K562 (cell line): ENCODE data around the gene CD38. TPM values are rescaled to one million over a fixed set of nuclear protein-coding genes. Genes with fewer than 3 reads are reported as not detected.

Experiments used
- ATAC-seq: fragments of 200-7000 bp; cut with Tn5 transposase; 3 replicates; pipeline ENCODE4 v1.9.1; 2020; ENCODE audit warnings: moderate library complexity
- BruUV-seq: library from RNA; stranded (reverse); fragments of 400-500 nt; replicated peaks from 2 replicates; lab custom pipeline; 2021; lab: Mats Ljungman, UMichigan
- CTCF ChIA-PET: fragments of 300-600 bp; formaldehyde crosslinking; extraction: SDS; loops from one replicate; lab custom pipeline; 2021; ENCODE audit warnings: low intra/inter-chr PET ratio; lab: Yijun Ruan, JAX
- POLR2A ChIA-PET: fragments of 300-600, 350-650 bp; sonication (Branson Sonifier 250); formaldehyde crosslinking; extraction: SDS; loops from one replicate; lab custom pipeline; 2021; ENCODE audit warnings: antibody characterized with exemption, inconsistent platforms; lab: Yijun Ruan, JAX
- DNase-seq, 4 experiments: peaks; one replicate each; pipeline versions ENCODE4 v3.0.0 to v3.0.0-alpha.2; 2011 to 2018; ENCODE audit warnings: low spot score in 3 of 4, mixed read lengths in 3 of 4; ENCODE audit errors: extremely low read depth in 1 of 4
- FAIRE-seq: peaks from 2 replicates; lab custom pipeline; 2011; peaks lifted over from hg19 to GRCh38; lab: Jason Lieb, UNC
- H2AFZ ChIP-seq: 2 replicates; pipeline ENCODE4 v1.6.0; 2011; ENCODE audit warnings: low read depth, low read length, control low read depth, inconsistent platforms
- H3K27ac ChIP-seq: fragments of 200-600 bp; 3 replicates; pipeline ENCODE4 v1.8.0; 2011; ENCODE audit warnings: low read depth, mild to moderate bottlenecking, control low read depth, inconsistent platforms, low read length, moderate library complexity, mixed read lengths; ENCODE audit errors: extremely low read depth
- H3K27me3 ChIP-seq, 2 experiments: fragments of 300-600 bp in 1 of 2; 2 replicates in 1 of 2; 3 replicates in 1 of 2; pipeline versions ENCODE4 v1.6.0 to v1.8.0; 2011; ENCODE audit warnings: inconsistent platforms in 2 of 2, low read length in 2 of 2, mild to moderate bottlenecking in 1 of 2, mixed read lengths in 1 of 2, moderate library complexity in 1 of 2; ENCODE audit not compliant: control insufficient read depth in 2 of 2, insufficient read depth in 2 of 2
- H3K36me3 ChIP-seq: fragments of 300-600 bp; 3 replicates; pipeline ENCODE4 v1.8.0; 2011; ENCODE audit warnings: mild to moderate bottlenecking, low read length, inconsistent platforms; ENCODE audit not compliant: control insufficient read depth, insufficient read depth
- H3K4me1 ChIP-seq, 2 experiments: fragments of 200-600 bp in 1 of 2; replicated peaks in 1 of 2; 2 replicates in 1 of 2; 3 replicates in 1 of 2; pipeline versions ENCODE4 v1.5.1 to v1.8.0; 2011; ENCODE audit warnings: inconsistent platforms in 2 of 2, low read length in 2 of 2, mild to moderate bottlenecking in 1 of 2, mixed read lengths in 1 of 2, moderate library complexity in 1 of 2; ENCODE audit not compliant: control insufficient read depth in 2 of 2, insufficient read depth in 2 of 2
- H3K4me2 ChIP-seq: 2 replicates; pipeline ENCODE4 v1.6.1; 2011; ENCODE audit warnings: low read length, control low read depth, inconsistent platforms, mixed read lengths; ENCODE audit not compliant: insufficient read depth
- H3K4me3 ChIP-seq: fragments of 200-600 bp; sonication (generic), shearing (Covaris generic); 2 replicates; pipeline ENCODE4 v1.5.1; 2016; ENCODE audit warnings: control low read depth, inconsistent platforms
- H3K79me2 ChIP-seq: fragments of 200-600 bp; 3 replicates; pipeline ENCODE4 v1.8.0; 2011; ENCODE audit warnings: low read length, inconsistent platforms; ENCODE audit not compliant: control insufficient read depth, insufficient read depth
- H3K9ac ChIP-seq, 2 experiments: 2 replicates each; pipeline versions ENCODE4 v1.6.0 to v1.6.1; 2011; ENCODE audit warnings: low read depth in 2 of 2, low read length in 2 of 2, control low read depth in 1 of 2, inconsistent platforms in 1 of 2, mild to moderate bottlenecking in 1 of 2, mixed read lengths in 1 of 2; ENCODE audit not compliant: insufficient read depth in 1 of 2
- H3K9me1 ChIP-seq: one replicate; pipeline ENCODE4 v1.6.0; 2011; ENCODE audit warnings: inconsistent platforms, mild to moderate bottlenecking, low read length, moderate library complexity; ENCODE audit not compliant: control insufficient read depth, insufficient read depth
- H3K9me3 ChIP-seq: replicated peaks from 2 replicates; pipeline ENCODE4 v1.5.1; 2011; ENCODE audit warnings: low read depth, low read length, inconsistent platforms; ENCODE audit not compliant: control insufficient read depth, insufficient read depth
- H4K20me1 ChIP-seq: replicated peaks from 2 replicates; pipeline ENCODE4 v1.6.1; 2011; ENCODE audit warnings: low read length, inconsistent platforms, mixed read lengths; ENCODE audit not compliant: control insufficient read depth, insufficient read depth
- ADNP ChIP-seq: fragments of 200-800 bp; sonication (Bioruptor generic); IDR thresholded peaks from 2 replicates; pipeline ENCODE4 v1.6.1; 2016; ENCODE audit warnings: missing genetic modification characterization, missing compliant biosample characterization
- DPF2 ChIP-seq: fragments of 450-650 bp; IDR thresholded peaks from 2 replicates; pipeline ENCODE4 v1.6.1; 2016
- EP300 ChIP-seq: IDR thresholded peaks from 2 replicates; pipeline ENCODE4 v1.6.1; 2012; ENCODE audit warnings: low read length, improper control_type of control experiment
- HNRNPLL ChIP-seq: fragments of 200-400 bp; formaldehyde crosslinking; IDR thresholded peaks from 2 replicates; pipeline ENCODE4 v1.6.1; 2017; ENCODE audit warnings: low read length, low read depth, mild to moderate bottlenecking; ENCODE audit not compliant: poor library complexity, severe bottlenecking
- HSF4 ChIP-seq: fragments of 250-450 bp; sonication (Bioruptor Pico); IDR thresholded peaks from 2 replicates; pipeline ENCODE4 v2.1.2; 2022; ENCODE audit warnings: mild to moderate bottlenecking, moderate library complexity, borderline replicate concordance
- IFI16 ChIP-seq: fragments of 250-450 bp; sonication (Bioruptor Pico); IDR thresholded peaks from 2 replicates; pipeline ENCODE4 v2.1.2; 2022; ENCODE audit warnings: mild to moderate bottlenecking, inconsistent platforms
- MCM7 ChIP-seq, 2 experiments: fragments of 450-650 bp; IDR thresholded peaks; 2 replicates each; pipeline ENCODE4 v1.6.1; 2016 to 2018
- NFXL1 ChIP-seq: fragments of 450-650 bp; formaldehyde crosslinking; IDR thresholded peaks from 2 replicates; pipeline ENCODE4 v1.4.0; 2021; ENCODE audit warnings: mild to moderate bottlenecking
- POLR2B ChIP-seq: fragments of 450-650 bp; IDR thresholded peaks from 2 replicates; pipeline ENCODE4 v1.6.1; 2018; ENCODE audit warnings: low read depth; ENCODE audit not compliant: partially characterized antibody
- PTRF ChIP-seq: fragments of 450-650 bp; IDR thresholded peaks from 2 replicates; pipeline ENCODE4 v1.6.1; 2016; ENCODE audit warnings: mild to moderate bottlenecking, missing genetic modification characterization, missing compliant biosample characterization
- SMARCB1 ChIP-seq: IDR thresholded peaks from 2 replicates; pipeline ENCODE4 v1.6.1; 2011; ENCODE audit warnings: improper control_type of control experiment, low read depth; ENCODE audit not compliant: insufficient read length
- SNIP1 ChIP-seq: fragments of 450-650 bp; IDR thresholded peaks from 2 replicates; pipeline ENCODE4 v1.7.1; 2017; ENCODE audit warnings: low read depth, mild to moderate bottlenecking
- SUPT5H ChIP-seq: fragments of 450-650 bp; IDR thresholded peaks from 2 replicates; pipeline ENCODE4 v1.6.1; 2016
- TCF3 ChIP-seq: sonication (generic); formaldehyde crosslinking; IDR thresholded peaks from 2 replicates; pipeline ENCODE4 v1.4.0; 2020; ENCODE audit warnings: mild to moderate bottlenecking, missing genetic modification reagents
- ZBTB8A ChIP-seq: fragments of 450-650 bp; IDR thresholded peaks from 2 replicates; pipeline ENCODE4 v1.6.1; 2018; ENCODE audit warnings: mild to moderate bottlenecking, moderate library complexity; ENCODE audit not compliant: partially characterized antibody
- ZFP1 ChIP-seq: fragments of 450-650 bp; formaldehyde crosslinking; IDR thresholded peaks from 2 replicates; pipeline ENCODE4 v1.4.0; 2020; ENCODE audit warnings: mild to moderate bottlenecking, mixed read lengths
- ZNF212 ChIP-seq: fragments of 450-650 bp; formaldehyde crosslinking; IDR thresholded peaks from 2 replicates; pipeline ENCODE4 v1.4.0; 2020; ENCODE audit warnings: mild to moderate bottlenecking
- ZNF75A ChIP-seq: fragments of 450-650 bp; formaldehyde crosslinking; IDR thresholded peaks from 2 replicates; pipeline ENCODE4 v1.4.0; 2020; ENCODE audit warnings: mild to moderate bottlenecking
- WGBS: fragments of 100-300 bp; shearing (Covaris generic); methylation state at CpG from one replicate; pipeline ENCODE4 v1.1.6; 2016; ENCODE audit warnings: low coverage, mixed read lengths; ENCODE audit not compliant: insufficient coverage; ENCODE audit errors: missing lambda C conversion rate; 5-methylcytosine and 5-hydroxymethylcytosine counted together
- in situ Hi-C: fragments of 300-500 bp; cut with MboI; formaldehyde crosslinking; loops from 4 replicates; pipeline ENCODE4 v1.15.0; 2018; ENCODE audit warnings: inconsistent platforms, mixed read lengths
- intact Hi-C: fragments of 100-400 bp; cut with micrococcal nuclease; formaldehyde crosslinking; loops from 2 replicates; pipeline ENCODE4 v1.14.2; 2022
- polyA plus RNA-seq, 8 experiments: library from polyadenylated mRNA; depleted of rRNA in 4 of 8; stranded (reverse) in 5 of 8; unstranded in 3 of 8; fragments of >200 nt; fragmentation: Nextera tagmentation in 2 of 8; fragmentation: Illumina TruSeq in 1 of 8; extraction: Ambion mirVana in 2 of 8; extraction: Trizol in 1 of 8; gene quantifications; 2 replicates each; pipeline versions ENCODE4 v1.2.1 to v1.2.3, GENCODE V29; 2011 to 2014; ENCODE audit warnings: inconsistent platforms in 1 of 8, missing spikeins in 1 of 8
- total RNA-seq, 7 experiments: library from RNA; depleted of rRNA in 6 of 7; stranded (reverse); fragments of >200 nt in 6 of 7; fragmentation: Illumina TruSeq in 2 of 7; extraction: Trizol in 2 of 7; gene quantifications; 2 replicates each; pipeline versions ENCODE4 v1.2.1 to v1.2.3, GENCODE V29; 2011 to 2021; ENCODE audit warnings: low replicate concordance in 1 of 7
- TF ChIP-seq, protein P1 (sequence below): sonication (generic); formaldehyde crosslinking; IDR thresholded peaks from 2 replicates; pipeline ENCODE4 v1.8.0; 2023; ENCODE audit warnings: mild to moderate bottlenecking, missing genetic modification reagents

The CD38 gene
- total and polyA plus RNA-seq, 9 of the 15 experiments (the other 6 are each of a cell fraction or from before 2014, with no cell fraction given), result 0.04 to 0.06 (median 0.04) TPM; not detected in 5

DNA sequence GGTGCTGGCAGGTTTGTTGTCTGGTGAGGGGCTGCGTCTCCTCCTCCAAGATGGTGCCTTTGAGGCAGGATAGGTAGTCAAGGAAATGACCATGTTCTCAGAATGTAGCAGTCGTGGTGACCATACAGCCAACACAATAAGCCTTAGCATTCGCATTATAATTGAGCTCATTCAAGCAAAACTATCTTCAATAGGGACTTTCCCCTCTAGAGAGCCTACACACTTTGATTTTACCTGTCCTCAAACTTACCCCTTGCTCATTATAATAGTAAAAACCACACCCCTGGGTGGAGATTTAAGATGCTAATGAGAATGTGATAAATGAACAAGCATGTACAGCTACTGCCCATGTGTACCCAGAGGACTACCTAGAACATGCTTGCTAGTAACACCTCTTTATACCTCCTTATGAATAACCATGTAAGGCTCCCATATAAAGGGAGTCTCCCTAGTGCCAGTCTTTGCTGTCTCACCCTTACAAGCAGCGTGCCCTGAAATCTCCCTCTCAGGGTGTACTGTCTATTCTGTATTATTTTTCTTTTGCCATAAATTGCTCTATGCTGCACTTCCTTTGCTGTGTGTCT is 112.2 kb downstream of the CD38 start:
- FAIRE-seq (no peak), ATAC-seq (no peak), DNase-seq (no peak)
- in situ Hi-C loops (no loop called here), intact Hi-C loops (no loop called here)
- Histone ChIP-seq H3K36me3 (no peaks in the 10 kb centered on the region), H3K9ac (no peak overlapping the region), H3K79me2 (no peaks in the 10 kb centered on the region), H3K4me1 (no peaks in the 10 kb centered on the region), H2AFZ (no peak overlapping the region), H3K27ac (no peak overlapping the region), H3K27me3 (no peaks in the 10 kb centered on the region; a peak in 1 of 5 replicates), H3K9me1 (no peaks in the 10 kb centered on the region), H3K9me3 (no peaks in the 10 kb centered on the region), H3K4me3 (no peak overlapping the region), H4K20me1 (no peaks in the 10 kb centered on the region), H3K4me2 (no peak overlapping the region)
- POLR2A ChIA-PET, result no interaction called here
- 0% methylated on average over 4 of the region's 4 CpGs for WGBS
- TF ChIP-seq SMARCB1 (no peak), MCM7 (IDR thresholded peaks at IDR 0.05) (no peak), PTRF (tag) (no peak), TCF3 (CRISPR knock-in tag) (no peak), ZBTB8A (no peak), HSF4 (CRISPR knock-in tag) (no peak), SNIP1 (no peak), DPF2 (no peak), HNRNPLL (no peak), ZNF75A (CRISPR knock-in tag) (no peak), ZFP1 (CRISPR knock-in tag) (no peak), IFI16 (CRISPR knock-in tag) (no peak), SUPT5H (no peak), NFXL1 (CRISPR knock-in tag) (no peak), POLR2B (no peak), ZNF212 (CRISPR knock-in tag) (no peak), EP300 (no peak), ADNP (tag) (no peak)
- TF ChIP-seq, protein P1, sequence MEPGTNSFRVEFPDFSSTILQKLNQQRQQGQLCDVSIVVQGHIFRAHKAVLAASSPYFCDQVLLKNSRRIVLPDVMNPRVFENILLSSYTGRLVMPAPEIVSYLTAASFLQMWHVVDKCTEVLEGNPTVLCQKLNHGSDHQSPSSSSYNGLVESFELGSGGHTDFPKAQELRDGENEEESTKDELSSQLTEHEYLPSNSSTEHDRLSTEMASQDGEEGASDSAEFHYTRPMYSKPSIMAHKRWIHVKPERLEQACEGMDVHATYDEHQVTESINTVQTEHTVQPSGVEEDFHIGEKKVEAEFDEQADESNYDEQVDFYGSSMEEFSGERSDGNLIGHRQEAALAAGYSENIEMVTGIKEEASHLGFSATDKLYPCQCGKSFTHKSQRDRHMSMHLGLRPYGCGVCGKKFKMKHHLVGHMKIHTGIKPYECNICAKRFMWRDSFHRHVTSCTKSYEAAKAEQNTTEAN, result no peak
- BruUV-seq, result no TSS peak
- CTCF ChIA-PET, result no interaction called here
